ENCODE measurements around the gene MORF4L1.

The MORF4L1 gene

GRCh38 chr15:78831229-78832207 lies 41.2 kb upstream of the MORF4L1 start:
- DNase-seq, result no peak
- no peaks in the 10 kb centered on the region for H3K27me3 ChIP-seq (replicated peaks; ENCODE audit: insufficient read depth, low read length)
- peaks cover 5% of the 10 kb centered on the region; the same call in 1 of the 2 replicates for H3K4me1 ChIP-seq (ENCODE audit: low read length)
- H3F3A ChIP-seq (ENCODE audit: insufficient read depth, low read length), result no peaks in the 10 kb centered on the region
- no peak overlapping the region for H3K27ac ChIP-seq (ENCODE audit: low read length)
- H3K9me2 ChIP-seq (replicated peaks; ENCODE audit: insufficient read depth, low read length), result no peaks in the 10 kb centered on the region
- H3K79me2 ChIP-seq (ENCODE audit: low read length), result no peaks in the 10 kb centered on the region
- H3K9me3 ChIP-seq (replicated peaks; ENCODE audit: insufficient read depth, low read length), result no peaks in the 10 kb centered on the region
- no peaks in the 10 kb centered on the region for H4K20me1 ChIP-seq (ENCODE audit: insufficient read depth, low read length)
- H3K36me3 ChIP-seq (replicated peaks; ENCODE audit: insufficient read depth, low read length), result no peaks in the 10 kb centered on the region
- TF ChIP-seq EZH2phosphoT487 (IDR thresholded peaks at IDR 0.05; ENCODE audit: low read length), result no peak
- TF ChIP-seq CTCF (IDR thresholded peaks at IDR 0.05; ENCODE audit: low read length), result no peak
- no peak for TF ChIP-seq EZH2 (optimal IDR thresholded peaks at IDR 0.05; ENCODE audit: low read depth, low read length)
- no peak overlapping the region for H3K4me2 ChIP-seq (ENCODE audit: low read depth, low read length)
- no peak overlapping the region for H2AFZ ChIP-seq (ENCODE audit: low read length)
- H3K4me3 ChIP-seq (ENCODE audit: low read length), result no peak overlapping the region
- H3K9ac ChIP-seq (ENCODE audit: low read length), result no peak overlapping the region

- Histone ChIP-seq H3K27ac (ENCODE audit: low read length) (no peak overlapping the region), H2AFZ (ENCODE audit: low read length) (no peak overlapping the region), H4K20me1 (ENCODE audit: insufficient read depth, low read length) (no peaks in the 10 kb centered on the region), H3K27me3 (replicated peaks; ENCODE audit: insufficient read depth, low read length) (no peaks in the 10 kb centered on the region), H3K4me3 (ENCODE audit: low read length) (no peak overlapping the region), H3K9me3 (replicated peaks; ENCODE audit: insufficient read depth, low read length) (no peaks in the 10 kb centered on the region), H3K36me3 (replicated peaks; ENCODE audit: insufficient read depth, low read length) (no peaks in the 10 kb centered on the region), H3K9ac (ENCODE audit: low read length) (no peak overlapping the region), H3K9me2 (replicated peaks; ENCODE audit: insufficient read depth, low read length) (no peaks in the 10 kb centered on the region), H3K79me2 (ENCODE audit: low read length) (no peaks in the 10 kb centered on the region), H3F3A (ENCODE audit: insufficient read depth, low read length) (peaks cover 21% of the 10 kb centered on the region), H3K4me1 (ENCODE audit: low read length) (peaks cover 34% of the 10 kb centered on the region), H3K4me2 (ENCODE audit: low read depth, low read length) (no peak overlapping the region)
- no peak for TF ChIP-seq CTCF (IDR thresholded peaks at IDR 0.05; ENCODE audit: low read length)
- TF ChIP-seq EZH2 (optimal IDR thresholded peaks at IDR 0.05; ENCODE audit: low read depth, low read length), result no peak
- no peak for DNase-seq
Observed at GRCh38 chr15:78836333-78836732, 36.4 kb upstream of the MORF4L1 start.

GRCh38 chr15:78837131-78837530 lies 35.6 kb upstream of the MORF4L1 start:
- DNase-seq, result no peak

More at GRCh38 chr15:78837131-78837530, 35.6 kb upstream of the MORF4L1 start:
- Histone ChIP-seq H3F3A (ENCODE audit: insufficient read depth, low read length) (peaks cover 21% of the 10 kb centered on the region), H3K27me3 (replicated peaks; ENCODE audit: insufficient read depth, low read length) (no peaks in the 10 kb centered on the region), H3K4me1 (ENCODE audit: low read length) (peaks cover 34% of the 10 kb centered on the region), H2AFZ (ENCODE audit: low read length) (no peak overlapping the region), H3K9ac (ENCODE audit: low read length) (no peak overlapping the region), H3K9me3 (replicated peaks; ENCODE audit: insufficient read depth, low read length) (no peaks in the 10 kb centered on the region), H3K79me2 (ENCODE audit: low read length) (no peaks in the 10 kb centered on the region), H4K20me1 (ENCODE audit: insufficient read depth, low read length) (no peaks in the 10 kb centered on the region), H3K27ac (ENCODE audit: low read length) (no peak overlapping the region), H3K4me3 (ENCODE audit: low read length) (no peak overlapping the region), H3K36me3 (replicated peaks; ENCODE audit: insufficient read depth, low read length) (no peaks in the 10 kb centered on the region), H3K4me2 (ENCODE audit: low read depth, low read length) (no peak overlapping the region), H3K9me2 (replicated peaks; ENCODE audit: insufficient read depth, low read length) (no peaks in the 10 kb centered on the region)
- TF ChIP-seq EZH2phosphoT487 (IDR thresholded peaks at IDR 0.05; ENCODE audit: low read length), result no peak
- TF ChIP-seq EZH2 (optimal IDR thresholded peaks at IDR 0.05; ENCODE audit: low read depth, low read length), result no peak
- TF ChIP-seq CTCF (IDR thresholded peaks at IDR 0.05; ENCODE audit: low read length), result no peak
